Tibial nerve (tissue), 4 donors: ENCODE results near the gene ORC5. TPM values are rescaled to one million over a fixed set of nuclear protein-coding genes. Genes with fewer than 3 reads are reported as not detected.

Experiments used
- DNase-seq, 2 donors: peaks; one replicate each; pipeline ENCODE4 v3.0.0-alpha.2; 2019; ENCODE audit warnings: low spot score in 2 of 2
- H3K27ac ChIP-seq, 4 donors: fragments of 200-600 bp; sonication (generic) in 3 of 4; one replicate each; pipeline ENCODE4 v1.5.1; 2017 to 2019; ENCODE audit warnings: mild to moderate bottlenecking in 1 of 4
- H3K27me3 ChIP-seq, 2 donors: fragments of 200-600 bp; sonication (generic) in 1 of 2; one replicate each; pipeline versions ENCODE4 v1.5.1 to v1.6.0; 2017 to 2019
- H3K36me3 ChIP-seq, 3 donors: fragments of 200-600 bp; sonication (generic); one replicate each; pipeline ENCODE4 v1.5.1; 2018 to 2019
- H3K4me1 ChIP-seq, 4 donors: fragments of 200-600 bp; sonication (generic) in 3 of 4; one replicate each; pipeline ENCODE4 v1.5.1; 2017 to 2019
- H3K4me3 ChIP-seq, 4 donors: fragments of 200-600 bp; sonication (generic) in 3 of 4; one replicate each; pipeline ENCODE4 v1.5.1; 2017 to 2019; ENCODE audit warnings: mild to moderate bottlenecking in 1 of 4, moderate library complexity in 1 of 4
- H3K9me3 ChIP-seq, 4 donors: fragments of 200-600 bp; sonication (generic) in 3 of 4; one replicate each; pipeline ENCODE4 v1.5.1; 2017 to 2019
- EP300 ChIP-seq, 2 donors: sonication (generic); formaldehyde crosslinking; IDR thresholded peaks; one replicate each; pipeline ENCODE4 v1.6.1; 2017; ENCODE audit warnings: antibody characterized with exemption in 2 of 2, mild to moderate bottlenecking in 1 of 2
- POLR2A ChIP-seq, 2 donors: fragments of 450-650 bp; IDR thresholded peaks; one replicate each; pipeline ENCODE4 v1.6.1; 2017; ENCODE audit warnings: antibody characterized with exemption in 2 of 2, mild to moderate bottlenecking in 2 of 2, moderate library complexity in 2 of 2
- whole genome bisulfite sequencing, 2 donors: methylation state at CpG; one replicate each; pipeline ENCODE4 v1.1.5; 2018; 5-methylcytosine and 5-hydroxymethylcytosine counted together
- total RNA-seq, 4 donors: library from RNA; depleted of rRNA; stranded (reverse); fragments of >200 nt; gene quantifications; one replicate each; pipeline ENCODE4 v1.1.0, GENCODE V29; 2016
- TF ChIP-seq, protein P1 (sequence below), 5 experiments: fragments of 200-600 bp in 3 of 5; fragments of 450-650 bp in 2 of 5; sonication (generic) in 3 of 5; IDR thresholded peaks; one replicate each; pipeline ENCODE4 v1.5.1; 2016 to 2019; ENCODE audit warnings: antibody characterized with exemption in 5 of 5, mild to moderate bottlenecking in 3 of 5, moderate library complexity in 2 of 5

The ORC5 gene
- total RNA-seq, 4 donors from 2014 or later = 12.4 to 31.0 (median 26.8) TPM

GRCh38 chr7:104231054-104232046, 23.5 kb upstream of the ORC5 start:
- Histone ChIP-seq H3K9me3 (no peaks in the 10 kb centered on the region), H3K4me1 (peaks cover 0 to 6% (median 0%) of the 10 kb centered on the region in 4 donors), H3K27ac (no peak overlapping the region), H3K36me3 (no peaks in the 10 kb centered on the region), H3K27me3 (no peaks in the 10 kb centered on the region), H3K4me3 (no peak overlapping the region)
- DNase-seq = peak in 1 of 2 donors; percentile 44
- no peak for TF ChIP-seq POLR2A (IDR thresholded peaks at IDR 0.05)
- TF ChIP-seq, protein P1, sequence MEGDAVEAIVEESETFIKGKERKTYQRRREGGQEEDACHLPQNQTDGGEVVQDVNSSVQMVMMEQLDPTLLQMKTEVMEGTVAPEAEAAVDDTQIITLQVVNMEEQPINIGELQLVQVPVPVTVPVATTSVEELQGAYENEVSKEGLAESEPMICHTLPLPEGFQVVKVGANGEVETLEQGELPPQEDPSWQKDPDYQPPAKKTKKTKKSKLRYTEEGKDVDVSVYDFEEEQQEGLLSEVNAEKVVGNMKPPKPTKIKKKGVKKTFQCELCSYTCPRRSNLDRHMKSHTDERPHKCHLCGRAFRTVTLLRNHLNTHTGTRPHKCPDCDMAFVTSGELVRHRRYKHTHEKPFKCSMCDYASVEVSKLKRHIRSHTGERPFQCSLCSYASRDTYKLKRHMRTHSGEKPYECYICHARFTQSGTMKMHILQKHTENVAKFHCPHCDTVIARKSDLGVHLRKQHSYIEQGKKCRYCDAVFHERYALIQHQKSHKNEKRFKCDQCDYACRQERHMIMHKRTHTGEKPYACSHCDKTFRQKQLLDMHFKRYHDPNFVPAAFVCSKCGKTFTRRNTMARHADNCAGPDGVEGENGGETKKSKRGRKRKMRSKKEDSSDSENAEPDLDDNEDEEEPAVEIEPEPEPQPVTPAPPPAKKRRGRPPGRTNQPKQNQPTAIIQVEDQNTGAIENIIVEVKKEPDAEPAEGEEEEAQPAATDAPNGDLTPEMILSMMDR (IDR thresholded peaks at IDR 0.05) = peak; percentile 65 to 77 (median 73)
- TF ChIP-seq EP300 (IDR thresholded peaks at IDR 0.05) = no peak
- WGBS, 2 donors = 22 to 26% methylated on average over 28 to 29 of the region's 29 CpGs

DNA sequence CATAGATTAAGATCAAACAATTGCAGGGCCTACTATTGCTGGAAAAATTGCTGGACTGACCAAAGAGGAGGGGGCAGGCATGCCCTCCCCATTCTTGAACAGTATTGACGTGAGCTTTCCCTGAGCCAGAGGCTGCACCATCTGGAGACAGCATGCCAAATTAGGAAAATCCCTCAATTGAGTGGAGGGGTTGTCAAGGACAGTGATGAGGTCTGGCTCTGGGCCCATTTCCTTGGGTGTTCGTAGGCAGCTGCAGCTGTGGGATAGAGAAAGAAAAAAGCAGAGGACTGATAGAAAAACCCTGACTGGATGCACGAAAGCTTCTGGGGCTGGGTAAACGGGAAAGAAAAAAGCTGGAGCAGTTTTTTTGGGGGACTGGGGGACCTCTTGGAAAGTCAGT, 22.8 kb upstream of the ORC5 start:
- Histone ChIP-seq H3K9me3 (no peaks in the 10 kb centered on the region), H3K27me3 (no peaks in the 10 kb centered on the region), H3K36me3 (no peaks in the 10 kb centered on the region), H3K4me1 (peaks cover 0 to 6% (median 0%) of the 10 kb centered on the region in 4 donors), H3K4me3 (no peak overlapping the region), H3K27ac (no peak overlapping the region)
- DNase-seq = no peak
- no peak for TF ChIP-seq POLR2A (IDR thresholded peaks at IDR 0.05)
- TF ChIP-seq, protein P1 (IDR thresholded peaks at IDR 0.05) = no peak
- TF ChIP-seq EP300 (IDR thresholded peaks at IDR 0.05) = no peak
- 28 to 36% methylated on average over 4 of the region's 4 CpGs for WGBS, 2 donors

GRCh38 chr7:104228442-104228841, 20.6 kb upstream of the ORC5 start:
- TF ChIP-seq, protein P1 (IDR thresholded peaks at IDR 0.05) = no peak
- TF ChIP-seq EP300 (IDR thresholded peaks at IDR 0.05) = no peak
- no peak overlapping the region for H3K4me3 ChIP-seq
- 64 to 68% methylated on average over 2 of the region's 2 CpGs for WGBS, 2 donors
- H3K9me3 ChIP-seq = no peaks in the 10 kb centered on the region
- no peaks in the 10 kb centered on the region for H3K27me3 ChIP-seq
- no peak overlapping the region for H3K27ac ChIP-seq
- H3K36me3 ChIP-seq = no peaks in the 10 kb centered on the region
- no peak for DNase-seq
- H3K4me1 ChIP-seq = peaks cover 0 to 6% (median 0%) of the 10 kb centered on the region in 4 donors

DNA sequence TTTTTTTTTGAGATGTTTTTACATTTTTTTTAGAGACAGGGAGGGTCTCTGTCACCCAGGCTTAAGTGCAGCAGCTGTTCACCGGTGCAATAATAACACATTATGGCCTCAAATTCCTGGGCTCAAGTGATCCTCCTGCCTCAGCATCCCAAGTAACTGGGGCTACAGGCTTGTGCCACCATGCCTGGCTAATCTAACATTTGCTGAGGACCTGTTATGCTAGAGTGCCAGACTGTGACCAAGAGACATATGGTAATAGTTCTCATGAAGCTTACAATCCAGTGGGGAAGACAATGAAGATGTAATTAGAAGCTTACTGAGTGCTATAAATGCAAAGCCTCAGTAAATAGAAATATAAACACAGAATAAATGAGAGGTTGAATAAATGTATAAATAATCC, 17.6 kb upstream of the ORC5 start:
- TF ChIP-seq, protein P1 (IDR thresholded peaks at IDR 0.05) = no peak
- TF ChIP-seq POLR2A (IDR thresholded peaks at IDR 0.05) (no peak), EP300 (IDR thresholded peaks at IDR 0.05) (no peak)
- WGBS, 2 donors = 68 to 77% methylated on average over 1 of the region's 1 CpG
- no peak overlapping the region for H3K27ac ChIP-seq
- no peak for DNase-seq
- H3K4me3 ChIP-seq = no peak overlapping the region
- no peaks in the 10 kb centered on the region for H3K27me3 ChIP-seq
- H3K9me3 ChIP-seq = peaks cover 0 to 9% (median 0%) of the 10 kb centered on the region in 4 donors
- no peaks in the 10 kb centered on the region for H3K4me1 ChIP-seq
- no peaks in the 10 kb centered on the region for H3K36me3 ChIP-seq

DNA sequence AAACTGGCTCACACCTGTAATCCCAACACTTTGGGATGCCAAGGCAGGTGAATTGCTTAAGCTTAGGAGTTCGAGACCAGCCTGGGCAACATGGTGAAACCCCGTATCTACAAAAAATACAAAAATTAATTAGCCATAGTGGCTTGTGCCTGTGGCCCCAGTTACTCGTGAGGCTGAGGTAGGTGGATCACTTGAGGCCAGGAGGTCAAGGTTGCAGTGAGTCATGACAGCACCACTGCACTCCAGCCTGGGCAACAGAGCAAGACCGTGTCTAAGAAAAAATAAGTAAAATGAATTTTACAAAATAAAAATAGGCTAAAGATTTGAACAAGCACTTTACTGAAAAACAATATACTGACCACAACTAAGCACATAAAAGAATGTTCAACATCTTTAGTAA, 9.8 kb upstream of the ORC5 start:
- H3K27ac ChIP-seq = no peak overlapping the region
- no peaks in the 10 kb centered on the region for H3K4me1 ChIP-seq
- H3K9me3 ChIP-seq = peaks cover 0 to 12% (median 0%) of the 10 kb centered on the region in 4 donors
- H3K4me3 ChIP-seq = no peak overlapping the region
- DNase-seq = no peak
- H3K36me3 ChIP-seq = no peaks in the 10 kb centered on the region
- WGBS, 2 donors = 79 to 81% methylated on average over 4 of the region's 4 CpGs
- TF ChIP-seq, protein P1 (IDR thresholded peaks at IDR 0.05) = no peak
- no peaks in the 10 kb centered on the region for H3K27me3 ChIP-seq
